GM21526 (cell line): Measurements from ENCODE around the gene SCYL1.

Source experiments
- ATAC-seq: cut with Tn5 transposase; IDR thresholded peaks from one replicate; pipeline ENCODE4 v1.9.1; 2021; ENCODE audit warnings: moderate library complexity; ENCODE audit not compliant: unreplicated experiment, low FRiP score

SCYL1 gene

GRCh38 chr11:65524741-65525545 lies at the start of gene SCYL1:
Gene SCYL1, plus strand, starts transcription at chr11:65525083. Its CDS starts 71 bp downstream, at chr11:65525154.
- no peak for ATAC-seq

- peak; percentile 1 for ATAC-seq
Observed at GRCh38 chr11:65476632-65477148, 48.2 kb upstream of the SCYL1 start.

DNA sequence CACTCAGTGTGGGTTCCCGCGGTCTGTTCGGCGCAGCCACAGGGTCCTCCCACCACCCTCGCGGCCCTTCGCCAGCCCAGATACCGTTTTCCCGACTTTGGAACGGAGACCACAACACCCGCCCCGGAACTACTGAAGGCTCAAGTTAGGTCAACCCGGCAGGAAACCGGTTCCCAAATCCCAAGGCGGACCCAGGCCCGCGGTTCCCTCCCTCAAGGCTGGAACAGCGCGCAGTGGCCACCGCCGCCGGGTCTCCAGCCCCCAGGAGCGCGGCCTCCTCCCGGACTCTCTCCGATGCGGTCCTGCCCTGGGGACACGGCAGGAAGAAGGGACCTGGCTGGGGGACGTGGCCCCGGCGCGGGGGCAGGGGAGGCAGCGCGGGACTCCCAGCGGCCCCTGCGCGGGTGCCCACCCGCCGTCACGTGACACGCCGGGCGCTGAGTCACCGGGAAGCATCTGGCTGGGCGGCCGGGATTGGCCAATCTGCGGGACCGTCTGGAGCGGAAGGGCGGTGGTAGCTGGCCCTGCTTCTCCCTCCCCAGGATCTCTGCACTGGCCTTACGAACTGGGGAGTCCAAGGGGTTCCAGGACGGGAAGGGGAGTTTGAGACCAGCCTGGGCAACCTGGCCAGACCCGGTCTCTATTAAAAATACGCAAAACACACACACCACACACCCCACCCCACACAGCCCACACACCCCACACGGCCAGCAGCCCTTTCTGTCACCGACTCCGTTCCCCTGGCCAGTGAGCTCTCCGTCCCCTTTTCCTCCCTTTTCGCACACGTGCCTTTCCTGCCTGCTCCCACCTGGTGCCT lies 47.5 kb upstream of the SCYL1 start:
- ATAC-seq = peak; percentile 63

DNA sequence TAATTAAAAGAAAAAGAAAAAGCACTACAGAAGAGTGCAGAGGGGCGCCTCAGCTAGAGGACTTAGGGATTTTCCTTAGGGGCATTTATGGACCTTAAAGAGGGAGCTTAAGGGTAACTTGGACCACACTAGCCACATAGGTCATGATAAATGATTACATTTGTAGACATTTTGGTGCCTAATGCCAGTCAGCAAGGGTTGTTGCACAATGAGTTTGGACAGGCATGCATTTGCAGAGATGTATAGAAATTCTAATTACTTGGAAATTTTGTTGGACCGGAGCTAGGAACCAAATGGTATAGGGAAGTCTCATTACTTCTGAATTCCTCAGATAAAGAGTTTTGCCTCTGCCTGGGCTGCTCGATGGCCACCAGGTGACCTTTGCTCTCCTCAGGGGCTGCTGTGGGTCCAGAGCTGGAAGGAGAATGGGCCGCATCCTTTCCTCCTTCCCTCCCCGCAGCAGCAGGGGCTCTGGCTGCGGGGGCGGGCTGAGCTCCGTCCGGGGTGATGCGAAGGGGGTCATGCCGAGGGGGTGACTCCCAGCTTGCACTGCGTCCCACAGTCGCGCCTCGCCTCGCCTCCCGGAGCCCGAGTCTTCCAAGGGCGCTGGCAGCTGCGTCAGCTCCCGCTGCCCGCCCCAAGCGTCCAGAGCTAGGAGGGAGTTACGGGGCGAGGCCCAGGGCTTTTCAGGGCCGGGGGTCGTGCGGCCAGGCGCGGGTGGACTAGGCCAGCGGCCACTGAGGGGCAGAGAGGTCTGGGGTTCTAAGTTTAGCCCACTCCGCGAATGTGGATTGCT lies 46.3 kb upstream of the SCYL1 start:
- no peak for ATAC-seq

- ATAC-seq = no peak
Observed at GRCh38 chr11:65479184-65480145, 45.4 kb upstream of the SCYL1 start.

DNA sequence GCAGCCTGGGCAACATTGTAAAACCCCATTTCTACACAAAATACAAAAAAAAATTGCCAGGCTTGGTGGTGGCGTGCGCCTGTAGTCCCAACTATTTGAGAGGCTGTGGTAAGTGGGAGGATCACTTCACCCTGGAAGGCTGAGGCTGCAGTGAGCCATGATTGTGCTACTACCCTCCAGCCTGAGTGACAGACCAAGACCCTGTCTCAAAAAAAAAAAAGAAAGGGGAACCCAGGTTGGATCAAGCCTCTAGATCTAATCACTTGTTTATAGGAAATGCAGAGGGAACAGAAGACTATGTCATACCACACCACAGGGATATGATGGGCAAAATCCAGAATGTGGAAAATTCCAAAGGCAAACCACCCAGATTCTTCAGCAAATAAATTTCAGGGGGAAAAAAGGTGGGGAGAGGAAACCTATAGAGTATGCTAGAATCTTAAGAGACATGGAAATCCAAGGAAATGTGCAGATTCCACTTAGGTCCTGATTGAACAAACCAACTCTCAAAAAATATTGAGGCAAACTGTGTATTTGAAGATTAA lies 42.5 kb upstream of the SCYL1 start:
- ATAC-seq = no peak

GRCh38 chr11:65485920-65486219 lies 39.0 kb upstream of the SCYL1 start:
- ATAC-seq = no peak

GRCh38 chr11:65486570-65487466 lies 38.1 kb upstream of the SCYL1 start:
- no peak for ATAC-seq

GRCh38 chr11:65487467-65488272 lies 37.2 kb upstream of the SCYL1 start:
- ATAC-seq = no peak

GRCh38 chr11:65488273-65489034 lies 36.4 kb upstream of the SCYL1 start:
- ATAC-seq = no peak

DNA sequence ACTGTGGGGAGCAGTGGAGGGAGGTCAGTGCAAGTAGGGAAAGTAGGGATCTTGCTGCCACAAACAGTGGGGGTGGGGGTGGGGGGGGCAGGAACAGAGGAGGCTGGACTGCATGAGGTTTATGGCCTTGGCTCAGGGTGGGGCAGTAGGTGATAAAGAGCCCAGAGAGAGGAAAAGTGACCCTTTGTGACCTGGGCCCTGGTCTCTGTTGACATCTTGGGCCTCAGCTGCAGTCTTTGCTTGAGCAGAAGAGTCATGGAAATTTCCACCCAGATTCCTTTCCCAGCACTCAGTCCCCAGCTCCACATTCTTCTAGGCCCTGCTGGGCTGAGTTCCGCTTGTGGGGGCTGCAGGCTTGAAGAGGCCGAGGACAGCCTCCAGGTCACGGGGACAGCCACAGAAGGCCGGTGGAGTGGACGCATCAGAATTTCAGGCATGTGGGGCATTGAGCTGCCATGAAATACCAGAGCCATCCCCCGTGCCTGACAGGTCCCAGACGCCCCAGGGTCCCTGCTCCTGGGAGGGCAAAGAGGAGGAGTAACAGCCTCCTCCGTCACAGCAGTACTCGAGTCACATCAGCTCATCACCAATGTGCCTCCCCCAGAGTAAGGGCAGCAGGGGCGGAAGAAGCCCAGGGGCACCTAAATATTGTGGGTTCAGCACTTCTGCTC lies 35.7 kb upstream of the SCYL1 start:
- no peak for ATAC-seq

DNA sequence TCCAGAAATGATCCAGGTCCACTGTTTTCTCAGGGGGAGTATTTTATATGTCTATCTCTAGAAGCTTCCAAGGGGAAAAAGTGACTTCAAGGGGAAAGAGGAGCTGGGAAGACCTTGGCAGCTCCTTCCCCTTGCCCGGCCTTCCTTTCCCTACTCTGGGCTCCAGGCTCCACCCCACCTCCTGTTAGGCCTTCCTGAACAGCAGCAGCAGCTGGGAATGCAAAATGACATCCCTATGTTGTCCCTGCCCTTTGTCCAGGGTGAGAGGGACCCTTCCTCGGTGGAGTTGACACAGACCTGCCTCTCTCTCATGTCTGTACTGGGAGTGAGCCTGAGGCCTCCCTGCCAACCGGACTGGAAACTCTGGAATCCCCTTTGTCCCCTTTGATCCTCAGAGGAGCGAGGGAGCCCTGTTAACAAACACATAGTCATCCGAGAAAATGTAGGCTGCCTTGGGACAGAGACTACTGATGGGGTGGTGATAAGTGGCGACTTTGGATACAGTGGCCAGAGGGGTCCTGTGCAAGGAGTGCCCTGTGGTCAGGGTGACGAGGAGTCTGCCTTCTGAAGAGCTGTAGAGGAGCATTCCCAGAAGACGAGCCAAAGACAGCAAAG lies 35.1 kb upstream of the SCYL1 start:
- no peak for ATAC-seq

GRCh38 chr11:65491163-65491465 lies 33.8 kb upstream of the SCYL1 start:
- no peak for ATAC-seq

DNA sequence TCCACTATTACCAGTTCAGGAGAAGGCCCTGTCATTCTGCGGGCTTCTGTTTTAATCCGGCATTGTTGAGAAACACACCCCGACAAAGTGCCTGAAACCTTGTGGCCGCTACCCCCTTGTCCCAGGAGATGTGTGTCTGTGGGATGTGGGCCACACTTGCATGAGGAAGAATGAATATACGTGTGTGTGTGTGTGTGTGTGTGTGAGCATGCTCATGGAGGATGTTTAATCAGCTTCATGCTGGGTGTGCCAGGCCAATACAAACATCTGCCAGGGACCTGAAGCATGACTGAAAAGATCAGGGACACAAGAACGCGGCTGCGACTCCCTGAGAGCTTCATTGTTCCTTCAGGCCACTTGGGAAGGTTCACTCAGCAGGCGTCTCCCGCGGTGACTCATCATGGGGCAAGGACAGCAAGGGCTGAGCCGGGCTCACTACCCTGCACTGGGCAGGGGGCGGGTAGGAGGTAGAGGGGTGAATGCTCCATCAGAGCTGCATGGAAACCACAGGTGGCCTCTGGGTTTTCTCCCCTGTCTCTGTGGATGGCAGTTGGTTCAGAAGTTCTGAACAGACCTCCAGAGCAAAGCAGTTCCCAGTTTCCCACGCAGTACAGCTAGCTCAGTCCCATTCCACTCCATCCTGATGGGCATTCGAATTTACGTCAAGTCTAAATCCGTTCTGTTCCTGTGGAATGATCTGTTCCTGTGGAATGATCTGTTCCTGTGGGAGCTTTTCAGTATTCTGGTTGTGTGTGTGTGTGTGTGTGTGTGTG lies 33.1 kb upstream of the SCYL1 start:
- ATAC-seq = no peak

DNA sequence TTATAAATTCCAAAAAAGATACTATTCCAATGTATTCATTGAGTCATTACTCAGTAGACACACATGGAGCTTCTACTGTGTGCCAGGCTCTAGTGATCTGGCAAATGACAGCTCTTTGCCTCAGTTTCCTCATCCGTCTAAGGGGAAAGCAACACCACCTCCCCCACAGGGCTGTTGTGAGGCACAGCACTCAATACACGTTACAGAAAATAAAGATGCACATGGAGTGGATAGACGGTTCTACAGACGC lies 32.6 kb upstream of the SCYL1 start:
- no peak for ATAC-seq
